GM19023 (cell line): ENCODE results near the gene TMEM161A.

ENCODE experiments used
- ATAC-seq: cut with Tn5 transposase; IDR thresholded peaks from one replicate; pipeline ENCODE4 v1.9.1; 2021; ENCODE audit warnings: mild to moderate bottlenecking, moderate library complexity; ENCODE audit not compliant: unreplicated experiment

Gene TMEM161A

GRCh38 chr19:19098703-19099632, 39.3 kb downstream of the TMEM161A start:
- no peak for ATAC-seq

- no peak for ATAC-seq
These were observed 40.1 kb downstream of the TMEM161A start for GRCh38 chr19:19098084-19098702.

GRCh38 chr19:19096641-19097627, 41.3 kb downstream of the TMEM161A start:
- ATAC-seq: no peak

- ATAC-seq: no peak
These were observed 42.6 kb downstream of the TMEM161A start for GRCh38 chr19:19095691-19096090.

GRCh38 chr19:19094513-19094912, 43.8 kb downstream of the TMEM161A start:
- no peak for ATAC-seq

- ATAC-seq: no peak
These were observed 50.6 kb downstream of the TMEM161A start for GRCh38 chr19:19087676-19088075.

GRCh38 chr19:19083413-19084178, 54.7 kb downstream of the TMEM161A start:
- no peak for ATAC-seq

- no peak for ATAC-seq
These were observed 56.6 kb downstream of the TMEM161A start for GRCh38 chr19:19081642-19082151.

- no peak for ATAC-seq
These were observed 58.7 kb downstream of the TMEM161A start for GRCh38 chr19:19079571-19079970.

GRCh38 chr19:19078801-19079200, 59.5 kb downstream of the TMEM161A start:
- no peak for ATAC-seq

- no peak for ATAC-seq
These were observed 61.2 kb downstream of the TMEM161A start for GRCh38 chr19:19077103-19077502.

- no peak for ATAC-seq
These were observed 61.8 kb downstream of the TMEM161A start for GRCh38 chr19:19076476-19076875.

- ATAC-seq: no peak
These were observed 63.2 kb downstream of the TMEM161A start for GRCh38 chr19:19075126-19075525.

- ATAC-seq: no peak
These were observed 63.9 kb downstream of the TMEM161A start for GRCh38 chr19:19074196-19074882.

GRCh38 chr19:19071897-19072296, 66.4 kb downstream of the TMEM161A start:
- no peak for ATAC-seq
